ENCODE results near the gene HAO1. TPM values are rescaled to one million over a fixed set of nuclear protein-coding genes. Genes with fewer than 3 reads are reported as not detected.

HAO1 gene
- total RNA-seq, 6 experiments from 2014 or later = 132 to 243 (median 171) TPM

- peak in 2 of 4 donors; percentile 13 to 26 for ATAC-seq
- Histone ChIP-seq H3K9me3 (no peaks in the 10 kb centered on the region), H3K36me3 (peaks cover 0 to 75% (median 20%) of the 10 kb centered on the region in 4 donors), H3K4me3 (no peak overlapping the region), H3K27ac (no peak overlapping the region), H3K4me1 (no peaks in the 10 kb centered on the region), H3K27me3 (no peaks in the 10 kb centered on the region)
- intact Hi-C loops (cut with DNase I) = no loop called here
- TF ChIP-seq, protein P1, sequence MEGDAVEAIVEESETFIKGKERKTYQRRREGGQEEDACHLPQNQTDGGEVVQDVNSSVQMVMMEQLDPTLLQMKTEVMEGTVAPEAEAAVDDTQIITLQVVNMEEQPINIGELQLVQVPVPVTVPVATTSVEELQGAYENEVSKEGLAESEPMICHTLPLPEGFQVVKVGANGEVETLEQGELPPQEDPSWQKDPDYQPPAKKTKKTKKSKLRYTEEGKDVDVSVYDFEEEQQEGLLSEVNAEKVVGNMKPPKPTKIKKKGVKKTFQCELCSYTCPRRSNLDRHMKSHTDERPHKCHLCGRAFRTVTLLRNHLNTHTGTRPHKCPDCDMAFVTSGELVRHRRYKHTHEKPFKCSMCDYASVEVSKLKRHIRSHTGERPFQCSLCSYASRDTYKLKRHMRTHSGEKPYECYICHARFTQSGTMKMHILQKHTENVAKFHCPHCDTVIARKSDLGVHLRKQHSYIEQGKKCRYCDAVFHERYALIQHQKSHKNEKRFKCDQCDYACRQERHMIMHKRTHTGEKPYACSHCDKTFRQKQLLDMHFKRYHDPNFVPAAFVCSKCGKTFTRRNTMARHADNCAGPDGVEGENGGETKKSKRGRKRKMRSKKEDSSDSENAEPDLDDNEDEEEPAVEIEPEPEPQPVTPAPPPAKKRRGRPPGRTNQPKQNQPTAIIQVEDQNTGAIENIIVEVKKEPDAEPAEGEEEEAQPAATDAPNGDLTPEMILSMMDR (IDR thresholded peaks at IDR 0.05) = no peak
- TF ChIP-seq POLR2A (IDR thresholded peaks at IDR 0.05) = no peak
- WGBS (ENCODE audit: insufficient coverage, low coverage, low lambda C conversion rate, missing lambda C conversion rate) = 55% methylated on average over 1 of the region's 1 CpG
- DNase-seq = no peak
Observed at GRCh38 chr20:7903429-7903828, 36.8 kb downstream of the HAO1 start.

DNA sequence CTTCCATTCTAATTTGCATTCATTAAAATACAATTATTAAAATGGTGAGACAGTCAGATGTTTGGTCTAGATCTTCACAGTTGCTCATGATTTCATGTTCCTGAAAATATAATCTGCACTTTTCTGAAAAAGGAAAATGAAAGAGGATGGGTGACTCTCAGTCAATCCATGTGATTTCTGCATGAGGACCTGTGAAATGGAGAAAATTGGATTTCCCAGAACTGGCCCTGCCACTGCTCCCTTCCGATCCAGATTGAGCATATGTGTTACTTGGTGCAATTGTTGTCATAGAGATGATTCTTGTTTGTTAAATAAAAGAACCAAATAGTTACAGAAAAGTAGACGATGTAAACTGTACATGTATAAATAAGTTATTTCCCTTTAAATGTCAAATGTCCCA lies 37.4 kb downstream of the HAO1 start:
- WGBS (ENCODE audit: insufficient coverage, low coverage, low lambda C conversion rate, missing lambda C conversion rate) = 73% methylated on average over 2 of the region's 2 CpGs
- H3K36me3 ChIP-seq = peaks cover 0 to 69% (median 20%) of the 10 kb centered on the region in 4 donors
- no peak for DNase-seq
- H3K27me3 ChIP-seq = no peaks in the 10 kb centered on the region
- no peak overlapping the region for H3K4me3 ChIP-seq
- H3K27ac ChIP-seq = no peak overlapping the region
- H3K4me1 ChIP-seq = no peaks in the 10 kb centered on the region
- TF ChIP-seq, protein P1 (IDR thresholded peaks at IDR 0.05) = no peak
- TF ChIP-seq POLR2A (IDR thresholded peaks at IDR 0.05) = no peak
- H3K9me3 ChIP-seq = no peaks in the 10 kb centered on the region
- ATAC-seq = no peak
- intact Hi-C loops (cut with DNase I) = no loop called here

DNA sequence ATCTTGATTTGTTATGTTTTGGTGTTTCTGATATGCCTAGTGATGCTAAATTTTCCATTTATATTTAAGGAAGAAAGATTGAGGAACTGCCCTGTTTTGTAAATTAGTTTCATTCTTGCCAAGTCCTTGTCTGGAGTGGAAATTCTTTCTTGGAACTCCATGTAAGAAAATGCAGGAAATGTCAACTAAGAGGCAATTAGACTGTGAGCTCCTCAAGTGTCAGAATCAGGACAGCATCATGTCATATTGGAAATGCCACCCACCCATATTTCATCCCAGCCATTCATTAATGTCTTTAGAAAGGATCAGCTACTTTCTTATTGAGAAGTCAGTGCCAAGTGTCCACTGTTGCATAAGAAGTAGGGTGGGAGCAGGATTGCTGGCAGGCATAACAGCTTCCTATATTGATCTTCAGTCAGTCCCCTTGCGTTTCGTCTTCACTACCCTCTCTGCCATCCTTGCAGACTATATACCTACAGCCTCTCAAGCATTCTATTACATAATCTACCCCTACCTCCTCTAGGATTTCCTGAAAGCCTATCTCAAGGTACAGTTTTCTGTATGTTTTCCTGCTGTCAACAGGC lies 42.4 kb downstream of the HAO1 start:
- no peaks in the 10 kb centered on the region for H3K4me1 ChIP-seq
- whole genome bisulfite sequencing (ENCODE audit: insufficient coverage, low coverage, low lambda C conversion rate, missing lambda C conversion rate) = 46% methylated on average over 2 of the region's 2 CpGs
- H3K27ac ChIP-seq = no peak overlapping the region
- ATAC-seq (peak in 2 of 4 donors; percentile 40 to 43), DNase-seq (no peak)
- peaks cover 0 to 61% (median 13%) of the 10 kb centered on the region in 4 donors for H3K36me3 ChIP-seq
- intact Hi-C loops (cut with DNase I) = no loop called here
- TF ChIP-seq, protein P1 (IDR thresholded peaks at IDR 0.05) = no peak
- TF ChIP-seq POLR2A (IDR thresholded peaks at IDR 0.05) = no peak
- no peak overlapping the region for H3K4me3 ChIP-seq
- no peaks in the 10 kb centered on the region for H3K27me3 ChIP-seq
- no peaks in the 10 kb centered on the region for H3K9me3 ChIP-seq

GRCh38 chr20:7893014-7893730 lies 47.1 kb downstream of the HAO1 start:
- TF ChIP-seq, protein P1 (IDR thresholded peaks at IDR 0.05) = no peak
- TF ChIP-seq POLR2A (IDR thresholded peaks at IDR 0.05) = no peak
- Histone ChIP-seq H3K9me3 (no peaks in the 10 kb centered on the region), H3K27me3 (no peaks in the 10 kb centered on the region), H3K27ac (no peak overlapping the region), H3K36me3 (peaks cover 0 to 58% (median 8%) of the 10 kb centered on the region in 4 donors), H3K4me1 (no peaks in the 10 kb centered on the region), H3K4me3 (no peak overlapping the region)
- 88% methylated on average over 5 of the region's 7 CpGs for WGBS (ENCODE audit: insufficient coverage, low coverage, low lambda C conversion rate, missing lambda C conversion rate)
- intact Hi-C loops (cut with DNase I) = no loop called here
- no peak for ATAC-seq
- DNase-seq = no peak

Measured in right lobe of liver (tissue), 6 donors.